Activated CD4-positive, CD25-positive, alpha-beta regulatory T cell treated with anti-CD3 and anti-CD28 coated beads, Interleukin-2, amount 50 U/mL, for 16 hours (primary cell): ENCODE results near the gene ZNF414.

Experiments used
- DNase-seq: peaks from one replicate; pipeline ENCODE4 v3.0.0-alpha.2; 2020; ENCODE audit warnings: low read depth, low spot score

The ZNF414 gene

GRCh38 chr19:8466018-8466417 lies 47.9 kb downstream of the ZNF414 start:
- no peak for DNase-seq

GRCh38 chr19:8463365-8463764 lies 50.6 kb downstream of the ZNF414 start:
- no peak for DNase-seq

- no peak for DNase-seq
Observed at GRCh38 chr19:8462571-8462970, 51.4 kb downstream of the ZNF414 start.

- no peak for DNase-seq
Observed at GRCh38 chr19:8461891-8462290, 52.1 kb downstream of the ZNF414 start.

- DNase-seq: no peak
Observed at GRCh38 chr19:8461376-8461775, 52.6 kb downstream of the ZNF414 start.

GRCh38 chr19:8460516-8461298 lies 53.3 kb downstream of the ZNF414 start:
- DNase-seq: no peak
